SK-N-SH (cell line): ENCODE results near the gene PSPC1. TPM values are rescaled to one million over a fixed set of nuclear protein-coding genes. Genes with fewer than 3 reads are reported as not detected.

Source experiments
- CTCF ChIA-PET: fragments of 300-600, 350-600 bp; formaldehyde crosslinking; extraction: SDS; loops from one replicate; lab custom pipeline; 2021; lab: Yijun Ruan, JAX
- POLR2A ChIA-PET: fragments of 350-600 bp; sonication (Branson Sonifier 250); formaldehyde crosslinking; extraction: SDS; loops from one replicate; lab custom pipeline; 2020; ENCODE audit warnings: antibody characterized with exemption, inconsistent platforms; lab: Yijun Ruan, JAX
- DNase-seq: peaks from one replicate; pipeline ENCODE4 v3.0.0; 2012
- H2AFZ ChIP-seq: fragments of 200-600 bp; sonication (generic); 2 replicates; pipeline ENCODE4 v1.8.1; 2016; ENCODE audit warnings: antibody characterized with exemption, mild to moderate bottlenecking, low read depth
- H3F3A ChIP-seq: fragments of 200-600 bp; sonication (generic); replicated peaks from 2 replicates; pipeline ENCODE3; 2016; ENCODE audit warnings: antibody characterized with exemption, mild to moderate bottlenecking; ENCODE audit not compliant: insufficient read depth
- H3K27ac ChIP-seq, 2 experiments: fragments of 200-500 bp in 1 of 2; fragments of 200-600 bp in 1 of 2; sonication (Bioruptor generic) in 1 of 2; sonication (generic), shearing (Covaris generic) in 1 of 2; 2 replicates each; pipeline versions ENCODE4 v1.5.1 to v1.6.1; 2014 to 2016; ENCODE audit warnings: low read depth in 2 of 2, inconsistent platforms in 1 of 2, low read length in 1 of 2, mild to moderate bottlenecking in 1 of 2, mixed read lengths in 1 of 2
- H3K27me3 ChIP-seq: fragments of 200-600 bp; sonication (generic), shearing (Covaris generic); 2 replicates; pipeline ENCODE4 v1.6.1; 2016; ENCODE audit warnings: mixed run types; ENCODE audit not compliant: insufficient read depth
- H3K36me3 ChIP-seq, 2 experiments: fragments of 200-500 bp in 1 of 2; fragments of 200-600 bp in 1 of 2; sonication (Bioruptor generic) in 1 of 2; sonication (generic) in 1 of 2; replicated peaks in 1 of 2; 2 replicates each; pipeline versions ENCODE3 to v1.5.1; 2014 to 2016; ENCODE audit warnings: low read length in 1 of 2, mild to moderate bottlenecking in 1 of 2; ENCODE audit not compliant: insufficient read depth in 2 of 2, control insufficient read depth in 1 of 2
- H3K4me1 ChIP-seq, 2 experiments: fragments of 200-500 bp in 1 of 2; fragments of 200-600 bp in 1 of 2; sonication (Bioruptor generic) in 1 of 2; sonication (generic), shearing (Covaris generic) in 1 of 2; 2 replicates each; pipeline versions ENCODE4 v1.5.1 to v1.6.1; 2014 to 2016; ENCODE audit warnings: low read depth in 1 of 2, low read length in 1 of 2, mixed run types in 1 of 2; ENCODE audit not compliant: insufficient read depth in 2 of 2, control insufficient read depth in 1 of 2
- H3K4me2 ChIP-seq: fragments of 200-600 bp; sonication (generic), shearing (Covaris generic); 2 replicates; pipeline ENCODE4 v1.6.1; 2017; ENCODE audit warnings: mixed run types
- H3K4me3 ChIP-seq, 2 experiments: fragments of 200-500 bp in 1 of 2; fragments of 200-600 bp in 1 of 2; sonication (Bioruptor generic) in 1 of 2; sonication (generic), shearing (Covaris generic) in 1 of 2; 2 replicates each; pipeline versions ENCODE4 v1.5.1 to v1.8.1; 2014 to 2016; ENCODE audit warnings: low read depth in 2 of 2, inconsistent platforms in 1 of 2, low read length in 1 of 2, mild to moderate bottlenecking in 1 of 2, mixed read lengths in 1 of 2, moderate library complexity in 1 of 2
- H3K79me2 ChIP-seq: fragments of 200-600 bp; sonication (generic); 2 replicates; pipeline ENCODE4 v1.8.1; 2017; ENCODE audit warnings: mild to moderate bottlenecking; ENCODE audit not compliant: insufficient read depth
- H3K9ac ChIP-seq: fragments of 200-600 bp; sonication (generic); 2 replicates; pipeline ENCODE4 v1.6.1; 2017; ENCODE audit warnings: mixed run types
- H3K9me2 ChIP-seq: fragments of 200-600 bp; sonication (generic); 2 replicates; pipeline ENCODE4 v1.6.1; 2017; ENCODE audit warnings: mixed run types
- H3K9me3 ChIP-seq: fragments of 200-600 bp; sonication (generic); 2 replicates; pipeline ENCODE4 v1.6.1; 2017; ENCODE audit warnings: mixed run types, mild to moderate bottlenecking, moderate library complexity
- H4K20me1 ChIP-seq: fragments of 200-600 bp; sonication (generic); 2 replicates; pipeline ENCODE4 v1.6.1; 2017; ENCODE audit warnings: mild to moderate bottlenecking, mixed run types; ENCODE audit not compliant: insufficient read depth
- ELF1 ChIP-seq: IDR thresholded peaks from 2 replicates; pipeline ENCODE4 v1.4.0; 2012
- FOXJ3 ChIP-seq: sonication (generic); formaldehyde crosslinking; IDR thresholded peaks from 2 replicates; pipeline ENCODE4 v1.5.1; 2020; ENCODE audit warnings: mild to moderate bottlenecking, missing genetic modification reagents
- MEF2A ChIP-seq: IDR thresholded peaks from 2 replicates; pipeline ENCODE4 v1.4.0; 2012; ENCODE audit warnings: low read depth, borderline replicate concordance
- MXI1 ChIP-seq: IDR thresholded peaks from 2 replicates; pipeline ENCODE4 v1.6.1; 2012; ENCODE audit warnings: mild to moderate bottlenecking, low read depth, low read length, improper control_type of control experiment
- NFIC ChIP-seq: IDR thresholded peaks from 2 replicates; pipeline ENCODE4 v1.4.0; 2012; ENCODE audit warnings: borderline replicate concordance
- POLR2AphosphoS5 ChIP-seq: IDR thresholded peaks from 2 replicates; pipeline ENCODE4 v1.6.1; 2012; ENCODE audit warnings: low read depth, low read length
- RAD21 ChIP-seq: IDR thresholded peaks from 2 replicates; pipeline ENCODE4 v1.6.1; 2012; ENCODE audit warnings: mild to moderate bottlenecking, low read length
- RCOR1 ChIP-seq: fragments of 150-350 bp; IDR thresholded peaks from 2 replicates; pipeline ENCODE4 v1.6.1; 2017; ENCODE audit warnings: antibody characterized with exemption, low read length
- RXRA ChIP-seq: IDR thresholded peaks from 2 replicates; pipeline ENCODE4 v1.4.0; 2012; ENCODE audit warnings: low read depth, mild to moderate bottlenecking, borderline replicate concordance
- SIN3A ChIP-seq: IDR thresholded peaks from 2 replicates; pipeline ENCODE4 v1.6.1; 2012; ENCODE audit warnings: low read depth, mild to moderate bottlenecking, low read length, moderate library complexity, borderline replicate concordance
- SMC3 ChIP-seq: IDR thresholded peaks from 2 replicates; pipeline ENCODE4 v1.6.1; 2012; ENCODE audit warnings: low read depth, low read length, improper control_type of control experiment
- TAF1 ChIP-seq: IDR thresholded peaks from 2 replicates; pipeline ENCODE4 v1.6.1; 2012; ENCODE audit warnings: low read depth, mild to moderate bottlenecking, low read length, moderate library complexity, borderline replicate concordance
- TCF12 ChIP-seq: IDR thresholded peaks from 2 replicates; pipeline ENCODE4 v1.4.0; 2012
- TEAD4 ChIP-seq: IDR thresholded peaks from 2 replicates; pipeline ENCODE4 v1.4.0; 2012; ENCODE audit warnings: mild to moderate bottlenecking, borderline replicate concordance; ENCODE audit not compliant: insufficient read depth
- YY1 ChIP-seq: IDR thresholded peaks from 2 replicates; pipeline ENCODE4 v1.4.0; 2012; ENCODE audit warnings: low read depth, mild to moderate bottlenecking
- WGBS: methylation state at CpG from one replicate; pipeline ENCODE4 v1.1.6; 2017; ENCODE audit warnings: low lambda C conversion rate; 5-methylcytosine and 5-hydroxymethylcytosine counted together
- polyA plus RNA-seq, 3 experiments: library from polyadenylated mRNA; depleted of rRNA; stranded (reverse); fragments of >200 nt; gene quantifications; 2 replicates each; pipeline ENCODE4 v1.2.3, GENCODE V29; 2012
- TF ChIP-seq, protein P1 (sequence below): IDR thresholded peaks from 2 replicates; pipeline ENCODE4 v1.4.0; 2012; ENCODE audit warnings: low read depth, borderline replicate concordance
- TF ChIP-seq, protein P2 (sequence below): fragments of 150-350 bp; IDR thresholded peaks from 2 replicates; pipeline ENCODE4 v1.6.1; 2016; ENCODE audit warnings: mild to moderate bottlenecking, low read depth, low read length
- TF ChIP-seq, protein P3 (sequence below): fragments of 200-600 bp; sonication (generic); IDR thresholded peaks from 2 replicates; pipeline ENCODE4 v1.6.1; 2017; ENCODE audit warnings: antibody characterized with exemption, mild to moderate bottlenecking, moderate library complexity

Gene PSPC1
- polyA plus RNA-seq, 1 of the 3 experiments (the other 2 are of a cell fraction), result 35.2 TPM

DNA sequence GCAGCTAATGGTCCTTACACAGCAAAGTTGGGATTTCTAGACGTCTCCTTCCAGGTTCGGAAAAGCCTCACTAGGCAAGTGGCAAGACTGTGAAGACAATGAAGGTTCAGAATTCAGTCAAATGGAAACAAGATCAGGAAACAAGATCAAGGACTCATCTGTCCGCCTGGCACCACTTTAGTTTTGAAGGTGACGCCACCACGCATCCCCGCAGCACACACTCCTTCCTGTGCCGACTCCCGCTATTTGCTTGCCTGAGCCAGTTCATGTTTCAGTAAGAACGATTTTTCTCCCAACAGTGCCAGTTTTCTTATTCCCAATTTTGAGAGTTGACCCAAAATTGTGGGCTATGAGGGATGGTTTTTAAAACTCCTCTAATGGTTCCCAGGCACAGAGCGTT lies 107.8 kb downstream of the PSPC1 start:
- H4K20me1 ChIP-seq, result no peaks in the 10 kb centered on the region
- ChIA-PET CTCF (no interaction called here), POLR2A (no interaction called here)
- DNase-seq, result no peak
- H3K9me3 ChIP-seq, result no peaks in the 10 kb centered on the region
- H3K4me2 ChIP-seq, result no peak overlapping the region
- H3K4me1 ChIP-seq, result peaks cover 4 to 5% of the 10 kb centered on the region in 2 experiments; a peak in 2 of 4 replicates
- H2AFZ ChIP-seq, result no peak overlapping the region
- no peaks in the 10 kb centered on the region; the same call in 1 of the 2 replicates for H3K79me2 ChIP-seq
- H3F3A ChIP-seq, result peaks cover 20% of the 10 kb centered on the region
- H3K9me2 ChIP-seq, result no peaks in the 10 kb centered on the region
- no peak overlapping the region for H3K4me3 ChIP-seq
- no peaks in the 10 kb centered on the region for H3K27me3 ChIP-seq
- 97% methylated on average over 10 of the region's 10 CpGs for WGBS
- H3K27ac ChIP-seq, result no peak overlapping the region
- H3K36me3 ChIP-seq, result peaks cover 52 to 60% of the 10 kb centered on the region in 2 experiments
- no peak overlapping the region for H3K9ac ChIP-seq
- TF ChIP-seq MEF2A, result no peak
- TF ChIP-seq, protein P1, sequence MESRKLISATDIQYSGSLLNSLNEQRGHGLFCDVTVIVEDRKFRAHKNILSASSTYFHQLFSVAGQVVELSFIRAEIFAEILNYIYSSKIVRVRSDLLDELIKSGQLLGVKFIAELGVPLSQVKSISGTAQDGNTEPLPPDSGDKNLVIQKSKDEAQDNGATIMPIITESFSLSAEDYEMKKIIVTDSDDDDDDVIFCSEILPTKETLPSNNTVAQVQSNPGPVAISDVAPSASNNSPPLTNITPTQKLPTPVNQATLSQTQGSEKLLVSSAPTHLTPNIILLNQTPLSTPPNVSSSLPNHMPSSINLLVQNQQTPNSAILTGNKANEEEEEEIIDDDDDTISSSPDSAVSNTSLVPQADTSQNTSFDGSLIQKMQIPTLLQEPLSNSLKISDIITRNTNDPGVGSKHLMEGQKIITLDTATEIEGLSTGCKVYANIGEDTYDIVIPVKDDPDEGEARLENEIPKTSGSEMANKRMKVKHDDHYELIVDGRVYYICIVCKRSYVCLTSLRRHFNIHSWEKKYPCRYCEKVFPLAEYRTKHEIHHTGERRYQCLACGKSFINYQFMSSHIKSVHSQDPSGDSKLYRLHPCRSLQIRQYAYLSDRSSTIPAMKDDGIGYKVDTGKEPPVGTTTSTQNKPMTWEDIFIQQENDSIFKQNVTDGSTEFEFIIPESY, result no peak

DNA sequence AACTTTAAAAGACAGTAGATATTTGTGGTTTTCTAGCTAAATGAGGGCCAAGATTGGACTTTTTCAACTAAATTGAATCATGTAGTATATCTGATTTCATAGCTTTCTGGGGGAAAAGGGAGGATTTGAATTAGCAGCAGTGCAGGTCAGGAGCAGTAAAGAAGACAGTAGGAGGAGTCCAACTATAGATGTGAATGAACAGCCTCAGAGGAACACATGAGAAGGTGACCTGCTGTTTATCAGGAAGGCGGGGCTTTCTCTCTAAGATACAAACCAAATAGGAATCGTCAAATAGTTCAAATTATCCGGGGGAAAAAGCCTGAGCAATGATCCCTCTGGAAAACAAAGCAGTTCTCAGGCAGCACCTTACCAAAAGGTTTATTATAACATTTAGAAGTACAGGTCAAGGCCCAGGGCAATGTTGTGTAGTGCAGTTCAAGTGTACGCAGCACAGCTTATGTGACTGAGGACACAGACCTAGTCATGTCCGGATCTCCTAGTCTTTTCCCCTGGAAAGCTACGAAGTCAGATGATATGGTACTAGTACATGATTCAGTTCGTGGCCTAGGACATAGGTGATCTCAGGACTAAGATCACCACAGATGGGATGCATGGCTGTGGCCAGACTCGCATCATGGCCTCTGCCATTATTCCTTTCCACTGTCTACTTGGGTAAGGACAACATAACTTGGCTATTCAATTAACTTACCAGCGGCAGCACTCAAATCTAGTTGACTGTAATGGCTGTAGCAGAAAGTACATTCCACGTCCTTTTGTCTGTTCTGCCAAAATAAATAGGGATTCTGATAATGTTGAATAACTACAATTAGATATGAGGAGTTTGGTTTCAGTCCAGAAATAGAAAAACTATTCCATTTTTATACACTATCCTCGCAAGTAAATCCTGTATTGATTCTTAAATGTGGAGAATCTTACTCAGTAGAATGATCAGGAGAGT lies 109.0 kb downstream of the PSPC1 start:
- WGBS, result 86% methylated on average over 11 of the region's 11 CpGs
- peaks cover 59 to 71% of the 10 kb centered on the region in 2 experiments for H3K36me3 ChIP-seq

More for the DNA sequence above, 109.0 kb downstream of the PSPC1 start:
- Histone ChIP-seq H3K79me2 (no peaks in the 10 kb centered on the region; the same call in 1 of the 2 replicates), H3K4me2 (no peak overlapping the region), H3K27ac (peak overlapping the region in 1 of 2 experiments; percentile 8; a peak in 1 of 4 replicates), H3K4me1 (peaks cover 4 to 6% of the 10 kb centered on the region in 2 experiments; a peak in 2 of 4 replicates), H3K27me3 (no peaks in the 10 kb centered on the region), H3K9ac (no peak overlapping the region), H3K9me2 (no peaks in the 10 kb centered on the region), H4K20me1 (no peaks in the 10 kb centered on the region), H2AFZ (no peak overlapping the region), H3F3A (peaks cover 22% of the 10 kb centered on the region), H3K9me3 (no peaks in the 10 kb centered on the region), H3K4me3 (no peak overlapping the region)
- no peak for DNase-seq
- TF ChIP-seq, protein P2, sequence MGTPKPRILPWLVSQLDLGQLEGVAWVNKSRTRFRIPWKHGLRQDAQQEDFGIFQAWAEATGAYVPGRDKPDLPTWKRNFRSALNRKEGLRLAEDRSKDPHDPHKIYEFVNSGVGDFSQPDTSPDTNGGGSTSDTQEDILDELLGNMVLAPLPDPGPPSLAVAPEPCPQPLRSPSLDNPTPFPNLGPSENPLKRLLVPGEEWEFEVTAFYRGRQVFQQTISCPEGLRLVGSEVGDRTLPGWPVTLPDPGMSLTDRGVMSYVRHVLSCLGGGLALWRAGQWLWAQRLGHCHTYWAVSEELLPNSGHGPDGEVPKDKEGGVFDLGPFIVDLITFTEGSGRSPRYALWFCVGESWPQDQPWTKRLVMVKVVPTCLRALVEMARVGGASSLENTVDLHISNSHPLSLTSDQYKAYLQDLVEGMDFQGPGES, result no peak
- TF ChIP-seq RAD21, result no peak
- no peak for TF ChIP-seq SIN3A
- TF ChIP-seq ELF1, result no peak
- no peak for TF ChIP-seq MXI1
- no peak for TF ChIP-seq TAF1
- no peak for TF ChIP-seq NFIC
- TF ChIP-seq YY1, result no peak
- TF ChIP-seq RCOR1, result no peak
- no peak for TF ChIP-seq RXRA
- no peak for TF ChIP-seq SMC3
- TF ChIP-seq MEF2A, result no peak
- no peak for TF ChIP-seq TEAD4
- TF ChIP-seq, protein P3, sequence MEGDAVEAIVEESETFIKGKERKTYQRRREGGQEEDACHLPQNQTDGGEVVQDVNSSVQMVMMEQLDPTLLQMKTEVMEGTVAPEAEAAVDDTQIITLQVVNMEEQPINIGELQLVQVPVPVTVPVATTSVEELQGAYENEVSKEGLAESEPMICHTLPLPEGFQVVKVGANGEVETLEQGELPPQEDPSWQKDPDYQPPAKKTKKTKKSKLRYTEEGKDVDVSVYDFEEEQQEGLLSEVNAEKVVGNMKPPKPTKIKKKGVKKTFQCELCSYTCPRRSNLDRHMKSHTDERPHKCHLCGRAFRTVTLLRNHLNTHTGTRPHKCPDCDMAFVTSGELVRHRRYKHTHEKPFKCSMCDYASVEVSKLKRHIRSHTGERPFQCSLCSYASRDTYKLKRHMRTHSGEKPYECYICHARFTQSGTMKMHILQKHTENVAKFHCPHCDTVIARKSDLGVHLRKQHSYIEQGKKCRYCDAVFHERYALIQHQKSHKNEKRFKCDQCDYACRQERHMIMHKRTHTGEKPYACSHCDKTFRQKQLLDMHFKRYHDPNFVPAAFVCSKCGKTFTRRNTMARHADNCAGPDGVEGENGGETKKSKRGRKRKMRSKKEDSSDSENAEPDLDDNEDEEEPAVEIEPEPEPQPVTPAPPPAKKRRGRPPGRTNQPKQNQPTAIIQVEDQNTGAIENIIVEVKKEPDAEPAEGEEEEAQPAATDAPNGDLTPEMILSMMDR, result no peak
- TF ChIP-seq POLR2AphosphoS5, result no peak
- no peak for TF ChIP-seq FOXJ3 (CRISPR knock-in tag)
- no peak for TF ChIP-seq TCF12
- CTCF ChIA-PET, result no interaction called here
- POLR2A ChIA-PET, result no interaction called here
